ENCODE measurements around the gene GABBR2. TPM values are rescaled to one million over a fixed set of nuclear protein-coding genes. Genes with fewer than 3 reads are reported as not detected.

The GABBR2 gene
- polyA plus RNA-seq, 1 of the 3 experiments (the other 2 are of a cell fraction): not detected

GRCh38 chr9:98660541-98660940, 48.2 kb downstream of the GABBR2 start:
- CTCF ChIA-PET: no interaction called here
- 33% methylated on average over 4 of the region's 4 CpGs for WGBS (ENCODE audit: low lambda C conversion rate)

More at GRCh38 chr9:98660541-98660940, 48.2 kb downstream of the GABBR2 start:
- Histone ChIP-seq H3K27ac (ENCODE audit: low read depth in 2 of 2, low read length in 1 of 2) (no peak overlapping the region), H3K36me3 (replicated peaks in 1 of 2; ENCODE audit: control insufficient read depth in 1 of 2, insufficient read depth in 2 of 2, low read length in 1 of 2) (no peaks in the 10 kb centered on the region), H3F3A (replicated peaks; ENCODE audit: insufficient read depth) (no peaks in the 10 kb centered on the region), H2AFZ (ENCODE audit: low read depth) (no peak overlapping the region), H3K4me1 (ENCODE audit: control insufficient read depth in 1 of 2, insufficient read depth in 2 of 2, low read depth in 1 of 2, low read length in 1 of 2) (no peaks in the 10 kb centered on the region), H3K4me3 (ENCODE audit: low read depth in 2 of 2, low read length in 1 of 2) (no peak overlapping the region), H3K27me3 (ENCODE audit: insufficient read depth) (peaks cover 15% of the 10 kb centered on the region; the same call in 1 of the 2 replicates), H3K79me2 (ENCODE audit: insufficient read depth) (no peaks in the 10 kb centered on the region), H4K20me1 (ENCODE audit: insufficient read depth) (no peaks in the 10 kb centered on the region), H3K9me2 (no peaks in the 10 kb centered on the region), H3K9ac (no peak overlapping the region), H3K4me2 (no peak overlapping the region), H3K9me3 (no peaks in the 10 kb centered on the region)
- no peak for DNase-seq
- POLR2A ChIA-PET: no interaction called here
- no peak for TF ChIP-seq MEF2A (IDR thresholded peaks at IDR 0.05; ENCODE audit: borderline replicate concordance, low read depth)
- no peak for TF ChIP-seq USF1 (IDR thresholded peaks at IDR 0.05; ENCODE audit: borderline replicate concordance, low read depth)
- TF ChIP-seq IRF3 (IDR thresholded peaks at IDR 0.05; ENCODE audit: low read depth, low read length): no peak
- no peak for TF ChIP-seq JUND (IDR thresholded peaks at IDR 0.05)
- TF ChIP-seq ELF1 (IDR thresholded peaks at IDR 0.05): no peak
- TF ChIP-seq TAF1 (IDR thresholded peaks at IDR 0.05; ENCODE audit: borderline replicate concordance, low read depth, low read length): no peak
- no peak for TF ChIP-seq REST (IDR thresholded peaks at IDR 0.05; ENCODE audit: low read depth, low read length)
- TF ChIP-seq, protein P1, sequence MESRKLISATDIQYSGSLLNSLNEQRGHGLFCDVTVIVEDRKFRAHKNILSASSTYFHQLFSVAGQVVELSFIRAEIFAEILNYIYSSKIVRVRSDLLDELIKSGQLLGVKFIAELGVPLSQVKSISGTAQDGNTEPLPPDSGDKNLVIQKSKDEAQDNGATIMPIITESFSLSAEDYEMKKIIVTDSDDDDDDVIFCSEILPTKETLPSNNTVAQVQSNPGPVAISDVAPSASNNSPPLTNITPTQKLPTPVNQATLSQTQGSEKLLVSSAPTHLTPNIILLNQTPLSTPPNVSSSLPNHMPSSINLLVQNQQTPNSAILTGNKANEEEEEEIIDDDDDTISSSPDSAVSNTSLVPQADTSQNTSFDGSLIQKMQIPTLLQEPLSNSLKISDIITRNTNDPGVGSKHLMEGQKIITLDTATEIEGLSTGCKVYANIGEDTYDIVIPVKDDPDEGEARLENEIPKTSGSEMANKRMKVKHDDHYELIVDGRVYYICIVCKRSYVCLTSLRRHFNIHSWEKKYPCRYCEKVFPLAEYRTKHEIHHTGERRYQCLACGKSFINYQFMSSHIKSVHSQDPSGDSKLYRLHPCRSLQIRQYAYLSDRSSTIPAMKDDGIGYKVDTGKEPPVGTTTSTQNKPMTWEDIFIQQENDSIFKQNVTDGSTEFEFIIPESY (IDR thresholded peaks at IDR 0.05; ENCODE audit: borderline replicate concordance, low read depth): no peak
- no peak for TF ChIP-seq CHD2 (IDR thresholded peaks at IDR 0.05; ENCODE audit: low read length, partially characterized antibody)
- no peak for TF ChIP-seq FOXJ3 (CRISPR knock-in tag; IDR thresholded peaks at IDR 0.05)
- TF ChIP-seq GATA2 (CRISPR knock-in tag; IDR thresholded peaks at IDR 0.05): no peak
- TF ChIP-seq TEAD4 (IDR thresholded peaks at IDR 0.05; ENCODE audit: borderline replicate concordance, insufficient read depth): no peak
- TF ChIP-seq MXI1 (IDR thresholded peaks at IDR 0.05; ENCODE audit: low read depth, low read length): no peak
- TF ChIP-seq NFIC (IDR thresholded peaks at IDR 0.05; ENCODE audit: borderline replicate concordance): no peak
- no peak for TF ChIP-seq EP300 (IDR thresholded peaks at IDR 0.05; ENCODE audit: borderline replicate concordance in 1 of 2, low read depth in 1 of 2, low read length in 1 of 2)
- no peak for TF ChIP-seq NRF1 (IDR thresholded peaks at IDR 0.05; ENCODE audit: low read depth, low read length)
- TF ChIP-seq, protein P2, sequence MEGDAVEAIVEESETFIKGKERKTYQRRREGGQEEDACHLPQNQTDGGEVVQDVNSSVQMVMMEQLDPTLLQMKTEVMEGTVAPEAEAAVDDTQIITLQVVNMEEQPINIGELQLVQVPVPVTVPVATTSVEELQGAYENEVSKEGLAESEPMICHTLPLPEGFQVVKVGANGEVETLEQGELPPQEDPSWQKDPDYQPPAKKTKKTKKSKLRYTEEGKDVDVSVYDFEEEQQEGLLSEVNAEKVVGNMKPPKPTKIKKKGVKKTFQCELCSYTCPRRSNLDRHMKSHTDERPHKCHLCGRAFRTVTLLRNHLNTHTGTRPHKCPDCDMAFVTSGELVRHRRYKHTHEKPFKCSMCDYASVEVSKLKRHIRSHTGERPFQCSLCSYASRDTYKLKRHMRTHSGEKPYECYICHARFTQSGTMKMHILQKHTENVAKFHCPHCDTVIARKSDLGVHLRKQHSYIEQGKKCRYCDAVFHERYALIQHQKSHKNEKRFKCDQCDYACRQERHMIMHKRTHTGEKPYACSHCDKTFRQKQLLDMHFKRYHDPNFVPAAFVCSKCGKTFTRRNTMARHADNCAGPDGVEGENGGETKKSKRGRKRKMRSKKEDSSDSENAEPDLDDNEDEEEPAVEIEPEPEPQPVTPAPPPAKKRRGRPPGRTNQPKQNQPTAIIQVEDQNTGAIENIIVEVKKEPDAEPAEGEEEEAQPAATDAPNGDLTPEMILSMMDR (IDR thresholded peaks at IDR 0.05): no peak
- TF ChIP-seq POLR2AphosphoS5 (IDR thresholded peaks at IDR 0.05; ENCODE audit: low read depth, low read length): no peak
- TF ChIP-seq, protein P3, sequence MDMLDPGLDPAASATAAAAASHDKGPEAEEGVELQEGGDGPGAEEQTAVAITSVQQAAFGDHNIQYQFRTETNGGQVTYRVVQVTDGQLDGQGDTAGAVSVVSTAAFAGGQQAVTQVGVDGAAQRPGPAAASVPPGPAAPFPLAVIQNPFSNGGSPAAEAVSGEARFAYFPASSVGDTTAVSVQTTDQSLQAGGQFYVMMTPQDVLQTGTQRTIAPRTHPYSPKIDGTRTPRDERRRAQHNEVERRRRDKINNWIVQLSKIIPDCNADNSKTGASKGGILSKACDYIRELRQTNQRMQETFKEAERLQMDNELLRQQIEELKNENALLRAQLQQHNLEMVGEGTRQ (IDR thresholded peaks at IDR 0.05; ENCODE audit: borderline replicate concordance, low read depth, low read length): no peak
- TF ChIP-seq FOSL2 (IDR thresholded peaks at IDR 0.05; ENCODE audit: borderline replicate concordance, low read depth): no peak
